K562 (cell line): ENCODE data around the gene MLST8. TPM values are rescaled to one million over a fixed set of nuclear protein-coding genes. Genes with fewer than 3 reads are reported as not detected.

Source experiments
- CBFA2T2 ChIP-seq: fragments of 450-650 bp; conservative IDR thresholded peaks from 2 replicates; pipeline ENCODE4 v1.6.1; 2017; ENCODE audit warnings: mild to moderate bottlenecking
- CBX8 ChIP-seq: fragments of 200-600 bp; sonication (generic); IDR thresholded peaks from 2 replicates; pipeline ENCODE4 v1.6.1; 2012; ENCODE audit warnings: borderline replicate concordance, mixed run types, low read depth, mild to moderate bottlenecking, moderate library complexity, mixed read lengths, low read length, control low read depth, inconsistent platforms; ENCODE audit not compliant: poor library complexity, severe bottlenecking; ENCODE audit errors: extremely low read depth
- CXXC5 ChIP-seq: fragments of 250-450 bp; sonication (Bioruptor Pico); IDR thresholded peaks from 2 replicates; pipeline ENCODE4 v1.8.0; 2022; ENCODE audit warnings: inconsistent platforms, mild to moderate bottlenecking, moderate library complexity
- MAFG ChIP-seq: fragments of 450-650 bp; conservative IDR thresholded peaks from 2 replicates; pipeline ENCODE4 v1.6.1; 2016; ENCODE audit warnings: missing genetic modification characterization, missing compliant biosample characterization
- MEIS2 ChIP-seq: fragments of 450-650 bp; IDR thresholded peaks from 2 replicates; pipeline ENCODE4 v1.6.1; 2014; ENCODE audit warnings: mild to moderate bottlenecking; ENCODE audit not compliant: partially characterized antibody
- MTA1 ChIP-seq: fragments of 450-650 bp; IDR thresholded peaks from 2 replicates; pipeline ENCODE4 v1.6.1; 2017; ENCODE audit warnings: borderline replicate concordance
- MTA3 ChIP-seq: fragments of 450-650 bp; formaldehyde crosslinking; IDR thresholded peaks from 2 replicates; pipeline ENCODE4 v1.6.1; 2017; ENCODE audit warnings: mild to moderate bottlenecking, borderline replicate concordance
- PBX2 ChIP-seq, 2 experiments: IDR thresholded peaks in 1 of 2; conservative IDR thresholded peaks in 1 of 2; 2 replicates each; pipeline ENCODE4 v1.6.1; 2016; ENCODE audit warnings: low read depth in 2 of 2, mild to moderate bottlenecking in 1 of 2, missing compliant biosample characterization in 1 of 2, missing genetic modification characterization in 1 of 2, moderate library complexity in 1 of 2
- PKNOX1 ChIP-seq: fragments of 450-650 bp; IDR thresholded peaks from 2 replicates; pipeline ENCODE4 v1.6.1; 2016
- POLR2G ChIP-seq: fragments of 200-400 bp; formaldehyde crosslinking; IDR thresholded peaks from 2 replicates; pipeline ENCODE4 v1.6.1; 2017; ENCODE audit warnings: low read depth, mild to moderate bottlenecking, antibody characterized with exemption, low read length, moderate library complexity
- RBFOX2 ChIP-seq: fragments of 200-400 bp; formaldehyde crosslinking; IDR thresholded peaks from 2 replicates; pipeline ENCODE4 v1.6.1; 2017; ENCODE audit warnings: low read depth, mild to moderate bottlenecking, low read length, moderate library complexity
- RBM22 ChIP-seq: fragments of 200-400 bp; formaldehyde crosslinking; IDR thresholded peaks from 2 replicates; pipeline ENCODE4 v1.6.1; 2018; ENCODE audit warnings: low read length, low read depth; ENCODE audit not compliant: poor library complexity, severe bottlenecking
- TCF3 ChIP-seq: sonication (generic); formaldehyde crosslinking; IDR thresholded peaks from 2 replicates; pipeline ENCODE4 v1.4.0; 2020; ENCODE audit warnings: mild to moderate bottlenecking, missing genetic modification reagents
- TEAD4 ChIP-seq, 2 experiments: sonication (generic) in 1 of 2; formaldehyde crosslinking in 1 of 2; IDR thresholded peaks; 2 replicates each; pipeline versions ENCODE4 v1.6.1 to v1.8.0; 2012 to 2022; ENCODE audit warnings: borderline replicate concordance in 1 of 2, inconsistent platforms in 1 of 2, low read length in 1 of 2, mild to moderate bottlenecking in 1 of 2, missing genetic modification reagents in 1 of 2
- TFAP4 ChIP-seq: sonication (generic); formaldehyde crosslinking; IDR thresholded peaks from 2 replicates; pipeline ENCODE4 v1.8.0; 2022; ENCODE audit warnings: missing genetic modification reagents, mild to moderate bottlenecking, moderate library complexity, borderline replicate concordance
- ZFX ChIP-seq: sonication (generic); formaldehyde crosslinking; IDR thresholded peaks from 2 replicates; pipeline ENCODE4 v1.8.0; 2022; ENCODE audit warnings: mild to moderate bottlenecking, missing genetic modification reagents, moderate library complexity
- ZNF644 ChIP-seq: fragments of 200-800 bp; sonication (Bioruptor generic); IDR thresholded peaks from 2 replicates; pipeline ENCODE4 v1.6.1; 2016; ENCODE audit warnings: low read depth, missing genetic modification characterization, missing compliant biosample characterization
- polyA plus RNA-seq, 8 experiments: library from polyadenylated mRNA; depleted of rRNA in 4 of 8; stranded (reverse) in 5 of 8; unstranded in 3 of 8; fragments of >200 nt; fragmentation: Nextera tagmentation in 2 of 8; fragmentation: Illumina TruSeq in 1 of 8; extraction: Ambion mirVana in 2 of 8; extraction: Trizol in 1 of 8; gene quantifications; 2 replicates each; pipeline versions ENCODE4 v1.2.1 to v1.2.3, GENCODE V29; 2011 to 2014; ENCODE audit warnings: inconsistent platforms in 1 of 8, missing spikeins in 1 of 8
- total RNA-seq, 7 experiments: library from RNA; depleted of rRNA in 6 of 7; stranded (reverse); fragments of >200 nt in 6 of 7; fragmentation: Illumina TruSeq in 2 of 7; extraction: Trizol in 2 of 7; gene quantifications; 2 replicates each; pipeline versions ENCODE4 v1.2.1 to v1.2.3, GENCODE V29; 2011 to 2021; ENCODE audit warnings: low replicate concordance in 1 of 7
- TF ChIP-seq, protein P1 (sequence below): sonication (generic); formaldehyde crosslinking; IDR thresholded peaks from 2 replicates; pipeline ENCODE4 v1.8.0; 2022; ENCODE audit warnings: mild to moderate bottlenecking, missing genetic modification reagents

The MLST8 gene
- total and polyA plus RNA-seq, 9 of the 15 experiments (the other 6 are each of a cell fraction or from before 2014, with no cell fraction given) = 1.5 to 116 (median 43.3) TPM

DNA sequence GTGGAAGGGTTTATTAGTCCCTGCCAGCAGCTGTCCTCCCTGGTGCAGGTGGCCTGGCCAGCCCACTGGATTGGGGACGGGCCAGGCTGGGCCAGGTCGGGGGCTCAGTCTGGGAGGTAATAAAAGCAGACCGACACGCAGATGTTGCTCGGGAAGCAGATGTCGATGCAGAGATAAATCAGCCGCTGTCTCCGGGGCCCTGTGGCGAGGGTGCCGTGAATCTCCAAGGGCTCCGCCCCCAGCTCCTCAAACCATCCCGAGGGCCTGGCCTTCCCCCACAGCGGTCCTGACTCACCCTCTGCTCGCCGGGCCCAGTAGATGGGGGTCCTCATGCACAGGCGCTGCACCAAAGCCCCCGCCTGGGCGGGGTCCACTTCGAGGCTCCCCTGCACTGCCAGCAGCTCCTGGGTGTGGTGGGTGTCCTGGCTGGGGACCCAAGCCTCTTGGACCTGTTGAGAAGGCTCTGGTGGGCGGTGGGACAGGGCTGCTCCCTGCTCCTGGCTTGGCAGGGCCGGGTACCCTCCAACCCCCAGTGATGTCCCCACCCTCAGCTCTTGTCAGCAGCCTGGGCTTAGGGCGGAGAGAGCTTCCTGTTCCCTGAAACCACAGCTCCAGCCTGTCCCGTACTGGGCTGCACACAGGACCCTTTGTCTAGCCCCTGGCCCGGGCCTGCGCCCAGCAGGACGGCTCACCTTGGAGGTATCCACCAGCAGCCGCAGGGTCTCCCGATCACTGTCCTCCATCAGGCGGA lies 4.2 kb downstream of the MLST8 start (continued):
- TF ChIP-seq RBFOX2 (peak; percentile 62), MTA3 (no peak), PKNOX1 (peak; percentile 68), RBM22 (peak; percentile 24), TCF3 (peak; percentile 35; the same call in 1 of the 2 replicates), TEAD4 (IDR thresholded peaks at IDR 0.05; ENCODE audit: low read length) (0 out of 2 replicates have a peak, but pooled peaks have one; percentile 6), TEAD4 (CRISPR knock-in tag; IDR thresholded peaks at IDR 0.05; ENCODE audit: borderline replicate concordance) (no peak), ZNF644 (no peak), PBX2 (CRISPR knock-in tag; IDR thresholded peaks at IDR 0.05; ENCODE audit: low read depth) (no peak), PBX2 (tag; conservative IDR thresholded peaks at IDR 0.05; ENCODE audit: low read depth) (peak; percentile 33; the same call in 1 of the 2 replicates), MTA1 (no peak), POLR2G (peak; percentile 5), MEIS2 (peak; percentile 80), TFAP4 (0 out of 2 replicates have a peak, but pooled peaks have one; percentile 35), ZFX (CRISPR knock-in tag) (peak; percentile 10; the same call in 1 of the 2 replicates), CXXC5 (CRISPR knock-in tag) (peak; percentile 31; the same call in 1 of the 2 replicates), CBFA2T2 (peak; percentile 66), CBX8 (no peak), MAFG (tag) (no peak)
- TF ChIP-seq, protein P1, sequence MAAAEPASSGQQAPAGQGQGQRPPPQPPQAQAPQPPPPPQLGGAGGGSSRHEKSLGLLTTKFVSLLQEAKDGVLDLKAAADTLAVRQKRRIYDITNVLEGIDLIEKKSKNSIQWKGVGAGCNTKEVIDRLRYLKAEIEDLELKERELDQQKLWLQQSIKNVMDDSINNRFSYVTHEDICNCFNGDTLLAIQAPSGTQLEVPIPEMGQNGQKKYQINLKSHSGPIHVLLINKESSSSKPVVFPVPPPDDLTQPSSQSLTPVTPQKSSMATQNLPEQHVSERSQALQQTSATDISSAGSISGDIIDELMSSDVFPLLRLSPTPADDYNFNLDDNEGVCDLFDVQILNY (CRISPR knock-in tag) = no peak
